GM12878 (cell line): Measurements from ENCODE around the gene SPARC. TPM values are rescaled to one million over a fixed set of nuclear protein-coding genes. Genes with fewer than 3 reads are reported as not detected.

ENCODE experiments used
- ATAC-seq: fragments of 200-7000 bp; cut with Tn5 transposase; 3 replicates; pipeline ENCODE4 v1.9.1; 2020; ENCODE audit warnings: mild to moderate bottlenecking, moderate library complexity
- BruUV-seq: library from RNA; stranded (reverse); fragments of 400-500 nt; replicated peaks from 2 replicates; lab custom pipeline; 2021; lab: Mats Ljungman, UMichigan
- CTCF ChIA-PET: fragments of 300-600 bp; sonication (Branson Sonifier 250); formaldehyde crosslinking; extraction: SDS; loops from one replicate; lab custom pipeline; 2021; ENCODE audit warnings: inconsistent platforms; lab: Yijun Ruan, JAX
- POLR2A ChIA-PET: fragments of 350-600 bp; formaldehyde crosslinking; extraction: SDS; loops from one replicate; lab custom pipeline; 2021; ENCODE audit warnings: inconsistent platforms; lab: Charles Lee
- RAD21 ChIA-PET: fragments of 300-600 bp; sonication (Branson Sonifier 250); formaldehyde crosslinking; loops from one replicate; lab custom pipeline; 2023; ENCODE audit warnings: antibody characterized with exemption; ENCODE audit not compliant: unreplicated experiment; lab: Charles Lee
- SMC1A ChIA-PET: fragments of 300-600 bp; sonication (Branson Sonifier 250); formaldehyde crosslinking; loops from one replicate; lab custom pipeline; 2023; ENCODE audit not compliant: unreplicated experiment, uncharacterized antibody; lab: Charles Lee
- DNase-seq: peaks from one replicate; pipeline ENCODE4 v3.0.0-alpha.2; 2011; ENCODE audit warnings: low read depth, low spot score
- FAIRE-seq: peaks from 3 replicates; lab custom pipeline; 2011; peaks lifted over from hg19 to GRCh38; lab: Jason Lieb, UNC
- H2AFZ ChIP-seq: 2 replicates; pipeline ENCODE4 v1.6.0; 2011; ENCODE audit warnings: low read depth, low read length, control low read depth; ENCODE audit not compliant: control insufficient read depth
- H3K27ac ChIP-seq: 2 replicates; pipeline ENCODE4 v1.5.1; 2011; ENCODE audit warnings: control low read depth; ENCODE audit not compliant: control insufficient read depth, insufficient read depth
- H3K27me3 ChIP-seq, 2 experiments: replicated peaks in 1 of 2; 2 replicates each; pipeline versions ENCODE4 v1.6.0 to v1.6.1; 2011; ENCODE audit warnings: low read length in 1 of 2; ENCODE audit not compliant: control insufficient read depth in 2 of 2, insufficient read depth in 2 of 2
- H3K36me3 ChIP-seq, 2 experiments: 2 replicates each; pipeline ENCODE4 v1.5.1; 2011; ENCODE audit warnings: low read length in 1 of 2; ENCODE audit not compliant: control insufficient read depth in 2 of 2, insufficient read depth in 2 of 2
- H3K4me1 ChIP-seq: 2 replicates; pipeline ENCODE4 v1.6.1; 2011; ENCODE audit warnings: mild to moderate bottlenecking, low read length, moderate library complexity, mixed read lengths; ENCODE audit not compliant: control insufficient read depth, insufficient read depth
- H3K4me2 ChIP-seq: 2 replicates; pipeline ENCODE4 v1.6.0; 2011; ENCODE audit warnings: control low read depth; ENCODE audit not compliant: control insufficient read depth, insufficient read depth
- H3K4me3 ChIP-seq: fragments of 200-600 bp; sonication (generic); 2 replicates; pipeline ENCODE4 v1.5.1; 2016
- H3K79me2 ChIP-seq: 2 replicates; pipeline ENCODE4 v1.6.0; 2011; ENCODE audit warnings: low read length; ENCODE audit not compliant: control insufficient read depth, insufficient read depth
- H3K9ac ChIP-seq: 2 replicates; pipeline ENCODE4 v1.8.0; 2011; ENCODE audit warnings: low read length, control low read depth, mixed read lengths; ENCODE audit not compliant: control insufficient read depth, insufficient read depth
- H3K9me3 ChIP-seq: replicated peaks from 3 replicates; pipeline ENCODE4 v1.5.1; 2011; ENCODE audit warnings: mild to moderate bottlenecking, low read length; ENCODE audit not compliant: control insufficient read depth, insufficient read depth
- H4K20me1 ChIP-seq: 2 replicates; pipeline ENCODE4 v1.6.0; 2011; ENCODE audit not compliant: control insufficient read depth, insufficient read depth
- ASH2L ChIP-seq: fragments of 300-600, 200-600 bp; sonication (generic); IDR thresholded peaks from 2 replicates; pipeline ENCODE4 v1.6.1; 2017; ENCODE audit warnings: low read depth, mild to moderate bottlenecking, borderline replicate concordance
- ESRRA ChIP-seq: IDR thresholded peaks from 2 replicates; pipeline ENCODE4 v1.6.1; 2012; ENCODE audit warnings: mild to moderate bottlenecking, low read length, improper control_type of control experiment
- NFYB ChIP-seq: IDR thresholded peaks from 2 replicates; pipeline ENCODE4 v1.6.1; 2011; ENCODE audit warnings: low read depth, mild to moderate bottlenecking, low read length, improper control_type of control experiment, moderate library complexity; ENCODE audit not compliant: insufficient read depth
- RAD51 ChIP-seq: fragments of 450-650 bp; IDR thresholded peaks from 2 replicates; pipeline ENCODE4 v1.6.1; 2016; ENCODE audit warnings: moderate library complexity, mild to moderate bottlenecking, inconsistent platforms
- RB1 ChIP-seq: fragments of 450-650 bp; formaldehyde crosslinking; IDR thresholded peaks from 2 replicates; pipeline ENCODE4 v1.6.1; 2017; ENCODE audit warnings: mild to moderate bottlenecking, borderline replicate concordance
- SREBF1 ChIP-seq: IDR thresholded peaks from 2 replicates; pipeline ENCODE4 v1.6.1; 2012; ENCODE audit warnings: mild to moderate bottlenecking, low read length
- ZBTB33 ChIP-seq: fragments of 450-650 bp; IDR thresholded peaks from 2 replicates; pipeline ENCODE4 v1.6.1; 2017; ENCODE audit warnings: mild to moderate bottlenecking
- ZNF274 ChIP-seq: IDR thresholded peaks from one replicate; pipeline ENCODE4 v1.8.0; 2011; ENCODE audit not compliant: insufficient read length, insufficient read depth
- WGBS: methylation state at CpG from one replicate; pipeline ENCODE4 v1.1.6; 2016; ENCODE audit warnings: low lambda C conversion rate; ENCODE audit not compliant: insufficient replicate concordance, insufficient coverage; ENCODE audit errors: missing lambda C conversion rate; 5-methylcytosine and 5-hydroxymethylcytosine counted together
- in situ Hi-C: fragments of 300-500 bp; cut with MboI; formaldehyde crosslinking; loops from 9 replicates; pipeline ENCODE4 v1.14.3; 2018; ENCODE audit warnings: mixed read lengths
- intact Hi-C: fragments of 100-400 bp; cut with micrococcal nuclease; formaldehyde crosslinking; loops from one replicate; pipeline ENCODE4 v1.14.2; 2022; ENCODE audit not compliant: unreplicated experiment
- polyA plus RNA-seq, 11 experiments: library from polyadenylated mRNA; depleted of rRNA in 4 of 11; unstranded in 6 of 11; stranded (reverse) in 5 of 11; fragments of >200 nt; fragmentation: Nextera tagmentation in 4 of 11; fragmentation: Illumina TruSeq in 1 of 11; extraction: Ambion mirVana in 4 of 11; extraction: Trizol in 1 of 11; gene quantifications; 1 replicate in 1 of 11; 2 replicates in 10 of 11; pipeline versions ENCODE4 v1.2.1 to v1.2.3, GENCODE V29; 2011 to 2016; ENCODE audit warnings: inconsistent platforms in 2 of 11, missing spikeins in 2 of 11, low read depth in 1 of 11
- total RNA-seq, 4 experiments: library from RNA; depleted of rRNA in 3 of 4; stranded (reverse); fragments of >200 nt in 3 of 4; fragmentation: Illumina TruSeq in 1 of 4; extraction: Trizol in 1 of 4; gene quantifications; 2 replicates each; pipeline versions ENCODE4 v1.2.1 to v1.2.3, GENCODE V29; 2013 to 2021

Gene SPARC
- total and polyA plus RNA-seq, 10 of the 15 experiments (the other 5 are each of a cell fraction or from before 2014, with no cell fraction given), result 29.6 to 154 (median 57.0) TPM

- POLR2A ChIA-PET, result no interaction called here
- in situ Hi-C loops, result no loop called here
- Histone ChIP-seq H3K79me2 (peaks cover 10% of the 10 kb centered on the region), H2AFZ (no peak overlapping the region), H3K4me2 (no peak overlapping the region), H3K4me3 (no peak overlapping the region), H3K9me3 (no peaks in the 10 kb centered on the region), H4K20me1 (no peaks in the 10 kb centered on the region), H3K9ac (no peak overlapping the region), H3K27me3 (no peaks in the 10 kb centered on the region), H3K27ac (no peak overlapping the region), H3K36me3 (0 out of 4 replicates have a peak, but pooled peaks cover 0 to 3% of the 10 kb centered on the region in 2 experiments), H3K4me1 (peaks cover 30% of the 10 kb centered on the region)
- intact Hi-C loops, result loop anchor here (5.0 kb wide), 1 partner anchor 43 kb away; no protein-coding TSS in a partner anchor
- RAD21 ChIA-PET, result no interaction called here
- ATAC-seq (no peak), DNase-seq (no peak), FAIRE-seq (no peak)
- BruUV-seq, result no TSS peak
- WGBS, result 76% methylated on average over 8 of the region's 8 CpGs
- CTCF ChIA-PET, result interaction anchor here (1.2 kb wide), 2 partner anchors 7 to 21 kb away, joined by 5 read pairs; no protein-coding TSS in a partner anchor
- TF ChIP-seq ZBTB33, result no peak
- TF ChIP-seq RAD51, result no peak
- TF ChIP-seq ZNF274, result no peak
- no peak for TF ChIP-seq NFYB
- TF ChIP-seq SREBF1, result no peak
- TF ChIP-seq ASH2L, result no peak
- no peak for TF ChIP-seq RB1
- no peak for TF ChIP-seq ESRRA
- SMC1A ChIA-PET, result interaction anchor here (0.6 kb wide), 1 partner anchor 175 kb away, joined by 3 read pairs; no protein-coding TSS in a partner anchor
Observed at GRCh38 chr5:151679421-151680155, 7.1 kb downstream of the SPARC start.
